Vagina (tissue), 2 donors: ENCODE results near the gene RGMB. TPM values are rescaled to one million over a fixed set of nuclear protein-coding genes. Genes with fewer than 3 reads are reported as not detected.

Experiments
- DNase-seq, 2 donors: peaks; one replicate each; pipeline ENCODE4 v3.0.0-alpha.2; 2017; ENCODE audit errors: extremely low spot score in 2 of 2
- H3K27ac ChIP-seq: fragments of 200-600 bp; sonication (generic); one replicate; pipeline ENCODE4 v1.5.1; 2019
- H3K27me3 ChIP-seq: fragments of 200-600 bp; sonication (generic); one replicate; pipeline ENCODE4 v1.5.1; 2019
- H3K36me3 ChIP-seq, 2 donors: fragments of 200-600 bp; sonication (generic); one replicate each; pipeline ENCODE4 v1.5.1; 2017 to 2019
- H3K4me1 ChIP-seq: fragments of 200-600 bp; sonication (generic); one replicate; pipeline ENCODE4 v1.5.1; 2019
- H3K4me3 ChIP-seq, 2 donors: fragments of 200-600 bp; sonication (generic); 1 replicate in 1 of 2; 2 replicates in 1 of 2; pipeline ENCODE4 v1.5.1; 2016 to 2019
- H3K9me3 ChIP-seq: fragments of 200-600 bp; sonication (generic); one replicate; pipeline ENCODE4 v1.5.1; 2019
- CTCF ChIP-seq, 3 experiments: fragments of 450-650 bp in 2 of 3; fragments of 200-600 bp in 1 of 3; sonication (generic) in 1 of 3; IDR thresholded peaks; one replicate each; pipeline ENCODE4 v1.5.1; 2017 to 2019; ENCODE audit warnings: antibody characterized with exemption in 3 of 3, mild to moderate bottlenecking in 2 of 3, moderate library complexity in 2 of 3
- POLR2A ChIP-seq, 2 donors: fragments of 450-650 bp; IDR thresholded peaks; one replicate each; pipeline ENCODE4 v1.6.1; 2017; ENCODE audit warnings: antibody characterized with exemption in 2 of 2, mild to moderate bottlenecking in 2 of 2, moderate library complexity in 2 of 2
- POLR2AphosphoS5 ChIP-seq, 2 donors: sonication (generic); formaldehyde crosslinking; IDR thresholded peaks; one replicate each; pipeline ENCODE4 v1.9.0; 2017; ENCODE audit warnings: antibody characterized with exemption in 2 of 2, mild to moderate bottlenecking in 2 of 2, low read depth in 1 of 2; ENCODE audit not compliant: insufficient read depth in 1 of 2
- intact Hi-C: fragments of 100-400 bp; cut with DNase I; formaldehyde crosslinking; loops from one replicate; pipeline ENCODE4 v1.15.1; 2023
- total RNA-seq: library from RNA; depleted of rRNA; stranded (reverse); fragments of >200 nt; gene quantifications from one replicate; pipeline ENCODE4 v1.2.3, GENCODE V29; 2016

Gene RGMB
- total RNA-seq, 1 donor from 2014 or later: 39.0 TPM

GRCh38 chr5:98757978-98758377, 15.5 kb upstream of the RGMB start:
- DNase-seq: no peak
- Histone ChIP-seq H3K27ac (no peak overlapping the region), H3K36me3 (no peaks in the 10 kb centered on the region), H3K4me1 (no peaks in the 10 kb centered on the region), H3K27me3 (no peaks in the 10 kb centered on the region), H3K9me3 (no peaks in the 10 kb centered on the region), H3K4me3 (no peak overlapping the region)
- no peak for TF ChIP-seq CTCF (IDR thresholded peaks at IDR 0.05)
- TF ChIP-seq POLR2AphosphoS5 (IDR thresholded peaks at IDR 0.05; ENCODE audit: insufficient read depth in 1 of 2, low read depth in 1 of 2): no peak
- intact Hi-C loops: no loop called here

- intact Hi-C loops: no loop called here
- Histone ChIP-seq H3K27ac (no peak overlapping the region), H3K4me3 (no peak overlapping the region), H3K27me3 (no peaks in the 10 kb centered on the region), H3K4me1 (peaks cover 6% of the 10 kb centered on the region), H3K9me3 (no peaks in the 10 kb centered on the region), H3K36me3 (no peaks in the 10 kb centered on the region)
- no peak for DNase-seq
- TF ChIP-seq POLR2A (IDR thresholded peaks at IDR 0.05): no peak
- no peak for TF ChIP-seq POLR2AphosphoS5 (IDR thresholded peaks at IDR 0.05; ENCODE audit: insufficient read depth in 1 of 2, low read depth in 1 of 2)
- no peak for TF ChIP-seq CTCF (IDR thresholded peaks at IDR 0.05)
These were observed 10.3 kb upstream of the RGMB start for GRCh38 chr5:98763001-98763630.

GRCh38 chr5:98765815-98766214, 7.6 kb upstream of the RGMB start:
- Histone ChIP-seq H3K36me3 (no peaks in the 10 kb centered on the region), H3K27me3 (no peaks in the 10 kb centered on the region), H3K9me3 (no peaks in the 10 kb centered on the region), H3K27ac (no peak overlapping the region), H3K4me1 (peaks cover 19% of the 10 kb centered on the region), H3K4me3 (no peak overlapping the region)
- DNase-seq: no peak
- intact Hi-C loops: no loop called here
- TF ChIP-seq POLR2A (IDR thresholded peaks at IDR 0.05) (no peak), CTCF (IDR thresholded peaks at IDR 0.05) (no peak)

GRCh38 chr5:98767581-98767980, 5.9 kb upstream of the RGMB start:
- H3K4me1 ChIP-seq: peaks cover 24% of the 10 kb centered on the region
- no peak overlapping the region for H3K4me3 ChIP-seq
- no peak for TF ChIP-seq POLR2AphosphoS5 (IDR thresholded peaks at IDR 0.05; ENCODE audit: insufficient read depth in 1 of 2, low read depth in 1 of 2)
- TF ChIP-seq CTCF (IDR thresholded peaks at IDR 0.05): no peak
- TF ChIP-seq POLR2A (IDR thresholded peaks at IDR 0.05): no peak
- H3K9me3 ChIP-seq: no peaks in the 10 kb centered on the region
- intact Hi-C loops: no loop called here
- H3K27ac ChIP-seq: no peak overlapping the region
- no peaks in the 10 kb centered on the region for H3K27me3 ChIP-seq
- no peak for DNase-seq
- no peaks in the 10 kb centered on the region for H3K36me3 ChIP-seq

- H3K27ac ChIP-seq: peak overlapping the region; percentile 53
- no peaks in the 10 kb centered on the region for H3K27me3 ChIP-seq
- DNase-seq: peak in 1 of 2 donors; percentile 87
- H3K4me1 ChIP-seq: peaks cover 28% of the 10 kb centered on the region
- peak in 1 of 2 donors; percentile 23 for TF ChIP-seq POLR2AphosphoS5 (IDR thresholded peaks at IDR 0.05; ENCODE audit: insufficient read depth in 1 of 2, low read depth in 1 of 2)
- TF ChIP-seq CTCF (IDR thresholded peaks at IDR 0.05): peak in 2 of 3 experiments; percentile 67 to 73
- no peak for TF ChIP-seq POLR2A (IDR thresholded peaks at IDR 0.05)
- no peaks in the 10 kb centered on the region for H3K36me3 ChIP-seq
- peak overlapping the region; percentile 59 to 78 for H3K4me3 ChIP-seq
- intact Hi-C loops: no loop called here
- H3K9me3 ChIP-seq: no peaks in the 10 kb centered on the region
These were observed 5.1 kb upstream of the RGMB start for GRCh38 chr5:98768160-98768959.
